Bronchial epithelial cell (primary cell): Measurements from ENCODE around the gene GMDS. TPM values are rescaled to one million over a fixed set of nuclear protein-coding genes. Genes with fewer than 3 reads are reported as not detected.

Source experiments
- DNase-seq: peaks from one replicate; pipeline ENCODE4 v3.0.0-alpha.2; 2010; ENCODE audit warnings: low read depth
- FAIRE-seq: peaks from 2 replicates; lab custom pipeline; 2011; peaks lifted over from hg19 to GRCh38; lab: Jason Lieb, UNC
- H3K27me3 ChIP-seq: 2 replicates; pipeline ENCODE4 v1.5.1; 2011; ENCODE audit warnings: low read length; ENCODE audit not compliant: control insufficient read depth, insufficient read depth
- H3K36me3 ChIP-seq: 2 replicates; pipeline ENCODE4 v1.5.1; 2011; ENCODE audit warnings: low read length; ENCODE audit not compliant: control insufficient read depth, insufficient read depth
- H3K4me3 ChIP-seq: 2 replicates; pipeline ENCODE4 v1.5.1; 2011; ENCODE audit warnings: mild to moderate bottlenecking, low read depth, low read length, control low read depth
- total RNA-seq: library from RNA; depleted of rRNA; stranded (reverse); fragments of >200 nt; gene quantifications from 2 replicates; pipeline ENCODE4 v1.2.1, GENCODE V29; 2014
- TF ChIP-seq, protein P1 (sequence below): IDR thresholded peaks from 2 replicates; pipeline ENCODE4 v1.5.1; 2011; ENCODE audit warnings: mild to moderate bottlenecking, moderate library complexity, low read length, control low read depth, inconsistent platforms; ENCODE audit not compliant: insufficient read depth, severe bottlenecking

Gene GMDS
- total RNA-seq, 1 donor from 2014 or later: 8.2 TPM

DNA sequence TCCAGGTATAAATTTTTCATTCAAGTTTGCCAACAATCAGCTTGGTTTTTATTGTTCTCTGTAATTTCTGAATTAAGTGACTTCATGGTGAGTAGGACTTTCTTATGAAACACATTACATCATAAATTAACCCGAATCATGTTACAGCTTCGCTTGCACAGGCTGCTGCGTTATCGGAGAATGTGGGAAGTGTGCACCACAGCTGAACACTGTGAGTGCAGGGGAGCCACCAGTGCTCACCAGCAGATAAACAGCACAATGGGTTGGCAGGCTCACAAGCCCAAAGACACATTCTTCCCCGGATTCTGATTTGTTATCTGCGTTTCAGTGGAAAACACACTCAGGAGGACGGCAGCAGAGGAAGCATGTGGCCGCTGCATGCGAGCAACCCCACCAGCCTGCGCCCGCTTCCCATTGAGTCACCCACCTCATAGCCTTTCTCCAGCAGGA lies 121.1 kb downstream of the GMDS start:
- TF ChIP-seq, protein P1, sequence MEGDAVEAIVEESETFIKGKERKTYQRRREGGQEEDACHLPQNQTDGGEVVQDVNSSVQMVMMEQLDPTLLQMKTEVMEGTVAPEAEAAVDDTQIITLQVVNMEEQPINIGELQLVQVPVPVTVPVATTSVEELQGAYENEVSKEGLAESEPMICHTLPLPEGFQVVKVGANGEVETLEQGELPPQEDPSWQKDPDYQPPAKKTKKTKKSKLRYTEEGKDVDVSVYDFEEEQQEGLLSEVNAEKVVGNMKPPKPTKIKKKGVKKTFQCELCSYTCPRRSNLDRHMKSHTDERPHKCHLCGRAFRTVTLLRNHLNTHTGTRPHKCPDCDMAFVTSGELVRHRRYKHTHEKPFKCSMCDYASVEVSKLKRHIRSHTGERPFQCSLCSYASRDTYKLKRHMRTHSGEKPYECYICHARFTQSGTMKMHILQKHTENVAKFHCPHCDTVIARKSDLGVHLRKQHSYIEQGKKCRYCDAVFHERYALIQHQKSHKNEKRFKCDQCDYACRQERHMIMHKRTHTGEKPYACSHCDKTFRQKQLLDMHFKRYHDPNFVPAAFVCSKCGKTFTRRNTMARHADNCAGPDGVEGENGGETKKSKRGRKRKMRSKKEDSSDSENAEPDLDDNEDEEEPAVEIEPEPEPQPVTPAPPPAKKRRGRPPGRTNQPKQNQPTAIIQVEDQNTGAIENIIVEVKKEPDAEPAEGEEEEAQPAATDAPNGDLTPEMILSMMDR: no peak
- DNase-seq: peak; percentile 39
- Histone ChIP-seq H3K4me3 (no peak overlapping the region), H3K36me3 (no peaks in the 10 kb centered on the region), H3K27me3 (no peaks in the 10 kb centered on the region)
- no peak for FAIRE-seq

DNA sequence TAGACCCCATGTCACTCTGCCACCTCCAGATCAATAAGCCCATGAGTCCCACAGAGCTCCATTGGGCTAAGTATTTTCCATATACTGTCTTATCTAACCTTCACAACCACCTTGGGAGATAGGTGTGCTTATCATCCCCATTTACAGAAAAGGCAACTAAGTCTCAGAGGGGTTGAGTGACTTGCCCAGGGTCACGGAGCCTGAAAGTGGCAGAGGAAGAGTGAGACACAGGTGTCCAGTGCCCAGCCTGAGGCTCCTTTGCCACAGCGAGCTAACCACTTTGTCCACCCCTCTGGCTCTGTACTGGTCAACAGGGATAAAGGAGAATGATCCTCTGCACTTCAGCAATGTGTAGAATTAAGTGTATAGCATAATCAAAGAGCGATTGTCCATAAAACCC lies 124.5 kb downstream of the GMDS start:
- no peak for DNase-seq
- peak; percentile 28 for FAIRE-seq
- no peaks in the 10 kb centered on the region for H3K27me3 ChIP-seq
- TF ChIP-seq, protein P1: no peak
- no peaks in the 10 kb centered on the region for H3K36me3 ChIP-seq
- H3K4me3 ChIP-seq: no peak overlapping the region

DNA sequence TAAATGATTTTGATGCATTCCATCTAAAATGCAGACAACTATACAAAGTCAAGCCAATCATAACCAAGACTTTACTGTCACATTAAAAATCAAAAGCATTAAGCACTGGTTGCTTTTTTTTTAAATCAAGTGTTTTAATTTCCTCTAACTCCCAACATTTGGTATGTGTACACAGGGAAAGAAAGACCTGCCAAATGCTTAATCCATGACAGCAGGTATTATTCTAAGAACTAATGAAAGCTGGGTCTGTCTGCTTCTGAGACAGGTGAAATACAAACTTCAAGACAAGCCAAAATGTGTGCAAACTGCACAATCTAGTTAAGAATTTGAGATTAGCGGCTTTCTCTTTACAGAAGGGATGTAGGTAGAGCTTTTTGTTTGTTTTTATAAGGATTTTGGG lies 126.1 kb downstream of the GMDS start:
- Histone ChIP-seq H3K4me3 (no peak overlapping the region), H3K36me3 (no peaks in the 10 kb centered on the region), H3K27me3 (no peaks in the 10 kb centered on the region)
- no peak for DNase-seq
- TF ChIP-seq, protein P1: no peak
- no peak for FAIRE-seq

DNA sequence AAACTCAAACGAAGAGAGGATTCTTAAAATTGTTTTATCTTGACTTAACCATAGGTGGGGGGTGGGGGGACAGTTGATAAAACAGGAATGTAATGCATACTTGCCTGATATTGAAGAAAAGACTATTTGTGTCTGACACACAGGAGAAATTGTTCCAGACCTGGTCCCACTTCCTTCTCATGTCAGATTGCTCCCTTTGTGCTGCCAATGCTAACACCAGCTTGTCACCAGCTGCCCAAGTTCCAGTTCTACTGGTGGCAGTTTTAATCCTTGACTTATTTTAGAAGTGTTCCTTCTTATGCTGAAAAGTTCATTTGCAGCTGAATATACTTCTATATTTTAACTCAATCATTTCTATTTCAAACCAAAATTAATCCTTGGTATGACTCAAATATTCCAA lies 127.3 kb downstream of the GMDS start:
- no peak overlapping the region for H3K4me3 ChIP-seq
- TF ChIP-seq, protein P1: no peak
- no peaks in the 10 kb centered on the region for H3K27me3 ChIP-seq
- no peak for DNase-seq
- H3K36me3 ChIP-seq: no peaks in the 10 kb centered on the region
- no peak for FAIRE-seq

DNA sequence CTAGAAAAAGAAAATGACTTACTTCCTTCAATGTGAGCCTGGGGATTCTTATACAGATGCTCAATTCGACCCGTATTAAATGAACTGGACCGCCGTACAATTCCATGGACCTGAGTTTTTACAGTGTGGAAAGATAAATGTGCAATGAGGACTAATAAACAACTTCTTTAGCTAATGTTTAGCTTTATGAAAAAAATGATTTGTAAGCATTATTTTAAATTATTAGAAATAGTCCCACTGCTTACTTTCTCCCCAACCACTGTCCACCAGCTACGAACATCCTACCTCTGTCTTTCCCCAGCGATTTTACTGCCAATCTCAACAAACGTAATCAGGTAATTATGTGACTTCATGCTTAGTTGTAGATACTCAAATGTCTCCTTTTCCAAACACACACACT lies 128.0 kb downstream of the GMDS start:
- H3K4me3 ChIP-seq: no peak overlapping the region
- TF ChIP-seq, protein P1: no peak
- no peak for FAIRE-seq
- no peaks in the 10 kb centered on the region for H3K27me3 ChIP-seq
- no peak for DNase-seq
- H3K36me3 ChIP-seq: no peaks in the 10 kb centered on the region

DNA sequence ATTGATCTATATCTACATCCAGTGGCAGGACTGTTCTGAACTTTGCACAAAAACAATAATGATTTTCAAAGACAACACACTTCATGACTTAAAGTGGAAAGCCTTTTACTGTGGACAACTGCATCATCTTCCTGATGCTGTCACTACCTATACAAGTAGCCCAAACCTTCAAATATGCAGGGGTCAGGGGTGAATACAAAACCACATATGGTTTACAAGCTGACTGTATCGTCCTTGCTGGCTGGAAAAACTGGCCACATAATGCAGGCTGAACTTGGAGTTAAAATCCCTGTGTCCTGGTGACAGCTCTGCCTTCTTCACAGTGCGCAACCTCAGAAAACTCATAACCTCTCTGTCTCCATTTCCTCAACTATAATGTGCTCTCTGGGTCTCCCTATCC lies 128.9 kb downstream of the GMDS start:
- Histone ChIP-seq H3K4me3 (no peak overlapping the region), H3K27me3 (no peaks in the 10 kb centered on the region), H3K36me3 (no peaks in the 10 kb centered on the region)
- DNase-seq (no peak), FAIRE-seq (no peak)
- TF ChIP-seq, protein P1: no peak
